Suprapubic skin (tissue), 3 donors: Measurements from ENCODE around the gene PHLDB3.

Experiments used
- CTCF ChIP-seq, 2 donors: fragments of 200-600 bp in 1 of 2; fragments of 450-650 bp in 1 of 2; sonication (generic) in 1 of 2; IDR thresholded peaks; one replicate each; pipeline ENCODE4 v1.5.1; 2016 to 2019; ENCODE audit warnings: antibody characterized with exemption in 2 of 2, mild to moderate bottlenecking in 1 of 2, moderate library complexity in 1 of 2
- POLR2A ChIP-seq, 2 donors: fragments of 450-650 bp; IDR thresholded peaks; one replicate each; pipeline ENCODE4 v1.6.1; 2017; ENCODE audit warnings: antibody characterized with exemption in 2 of 2, mild to moderate bottlenecking in 2 of 2, moderate library complexity in 2 of 2

- TF ChIP-seq POLR2A (IDR thresholded peaks at IDR 0.05), result no peak
- no peak for TF ChIP-seq CTCF (IDR thresholded peaks at IDR 0.05)
These were observed 21.6 kb upstream of the PHLDB3 start for GRCh38 chr19:43525836-43526771.
